Iris pigment epithelial cell (primary cell): ENCODE measurements around the gene DSCAML1.
A peak's percentile ranks its signal among the peaks of the same experiment; 100 is the strongest.

Experiments
- DNase-seq: peaks from one replicate; pipeline ENCODE4 v3.0.0-alpha.2; 2011; ENCODE audit warnings: low read depth

The DSCAML1 gene

GRCh38 chr11:117427356-117427874 lies 369.6 kb downstream of the DSCAML1 start:
- no peak for DNase-seq

GRCh38 chr11:117426941-117427340 lies 370.1 kb downstream of the DSCAML1 start:
- no peak for DNase-seq

- peak; percentile 33 for DNase-seq
These were observed 370.7 kb downstream of the DSCAML1 start for GRCh38 chr11:117426297-117426685.

GRCh38 chr11:117425679-117426296 lies 371.2 kb downstream of the DSCAML1 start:
- DNase-seq = no peak

GRCh38 chr11:117424781-117425180 lies 372.2 kb downstream of the DSCAML1 start:
- DNase-seq = no peak

- DNase-seq = no peak
These were observed 373.9 kb downstream of the DSCAML1 start for GRCh38 chr11:117423046-117423575.

GRCh38 chr11:117421476-117421875 lies 375.5 kb downstream of the DSCAML1 start:
- no peak for DNase-seq

GRCh38 chr11:117421041-117421440 lies 376.0 kb downstream of the DSCAML1 start:
- DNase-seq = no peak

GRCh38 chr11:117420598-117420997 lies 376.4 kb downstream of the DSCAML1 start:
- no peak for DNase-seq

GRCh38 chr11:117420143-117420485 lies 376.9 kb downstream of the DSCAML1 start:
- DNase-seq = no peak

- peak; percentile 8 for DNase-seq
These were observed 377.4 kb downstream of the DSCAML1 start for GRCh38 chr11:117419482-117420142.

- no peak for DNase-seq
These were observed 378.1 kb downstream of the DSCAML1 start for GRCh38 chr11:117418737-117419481.

GRCh38 chr11:117417856-117418255 lies 379.2 kb downstream of the DSCAML1 start:
- no peak for DNase-seq

- no peak for DNase-seq
These were observed 379.7 kb downstream of the DSCAML1 start for GRCh38 chr11:117417342-117417741.

GRCh38 chr11:117415358-117415896 lies 381.6 kb downstream of the DSCAML1 start:
- DNase-seq = no peak

- no peak for DNase-seq
These were observed 382.3 kb downstream of the DSCAML1 start for GRCh38 chr11:117414724-117415123.

GRCh38 chr11:117413616-117414015 lies 383.4 kb downstream of the DSCAML1 start:
- DNase-seq = no peak

GRCh38 chr11:117412653-117413275 lies 384.3 kb downstream of the DSCAML1 start:
- DNase-seq = no peak

- DNase-seq = no peak
These were observed 384.8 kb downstream of the DSCAML1 start for GRCh38 chr11:117412176-117412575.

- DNase-seq = no peak
These were observed 385.3 kb downstream of the DSCAML1 start for GRCh38 chr11:117411736-117412135.

GRCh38 chr11:117410861-117411710 lies 385.9 kb downstream of the DSCAML1 start:
- DNase-seq = no peak
